IPS-NIHi7 (cell line): Measurements from ENCODE around the gene TCAIM.
A peak's percentile ranks its signal among the peaks of the same experiment; 100 is the strongest.
"Not testable (repeated sequence)": the region's sequence is repeated elsewhere in the genome, so short reads cannot be mapped to it uniquely, and the experiment has no call there.

Experiments used
- DNase-seq: peaks from one replicate; pipeline ENCODE4 v3.0.0; 2012; ENCODE audit warnings: mixed read lengths; ENCODE audit errors: extremely low spot score

Gene TCAIM

GRCh38 chr3:44343421-44343820, 4.9 kb downstream of the TCAIM start:
- no peak for DNase-seq

- DNase-seq = not testable (repeated sequence)
Observed at GRCh38 chr3:44346590-44346989, 8.0 kb downstream of the TCAIM start.

DNA sequence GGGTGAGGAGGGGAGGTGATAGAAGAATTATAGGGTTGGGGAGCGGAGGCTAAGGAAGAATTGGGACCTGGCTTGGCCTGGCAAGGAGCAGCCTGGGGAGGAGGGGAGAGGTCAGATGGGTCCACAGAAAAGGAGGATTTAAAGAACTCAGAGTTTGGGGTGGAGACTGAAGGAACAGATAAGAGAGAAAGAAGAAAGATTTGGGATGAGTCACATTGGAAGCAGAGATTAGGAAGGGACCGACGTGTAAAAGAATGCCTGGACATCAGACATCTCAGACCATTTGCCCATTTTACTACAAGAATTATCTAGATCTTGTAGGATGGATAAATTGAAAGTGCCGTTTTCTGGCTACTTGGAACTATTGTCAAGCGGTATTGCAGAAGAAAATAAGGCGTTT, 10.4 kb downstream of the TCAIM start:
- no peak for DNase-seq

GRCh38 chr3:44353355-44353924, 14.9 kb downstream of the TCAIM start:
- no peak for DNase-seq

- no peak for DNase-seq
Observed at GRCh38 chr3:44355362-44356033, 16.9 kb downstream of the TCAIM start.

- DNase-seq = peak; percentile 45
Observed at GRCh38 chr3:44359146-44359751, 20.7 kb downstream of the TCAIM start.

GRCh38 chr3:44363591-44363990, 25.0 kb downstream of the TCAIM start:
- DNase-seq = no peak

DNA sequence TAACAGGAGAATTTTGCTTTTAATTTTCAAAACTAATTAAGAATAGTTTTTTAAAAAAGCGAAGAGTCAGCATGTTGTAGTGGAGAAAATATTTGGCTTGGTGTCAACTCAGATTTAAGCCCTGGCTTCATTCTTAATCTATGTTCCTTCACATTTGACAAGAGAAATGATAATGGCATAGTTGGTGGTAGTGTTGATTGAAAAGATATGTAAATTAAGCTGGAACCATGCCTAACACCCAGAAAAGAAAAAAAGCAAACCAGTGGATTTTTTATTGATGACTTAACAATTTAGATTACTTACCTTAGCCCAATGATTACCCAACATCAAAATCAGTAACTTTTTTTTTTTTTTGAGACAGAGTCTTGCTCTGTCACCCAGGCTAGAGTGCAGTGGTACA, 27.4 kb downstream of the TCAIM start:
- no peak for DNase-seq

DNA sequence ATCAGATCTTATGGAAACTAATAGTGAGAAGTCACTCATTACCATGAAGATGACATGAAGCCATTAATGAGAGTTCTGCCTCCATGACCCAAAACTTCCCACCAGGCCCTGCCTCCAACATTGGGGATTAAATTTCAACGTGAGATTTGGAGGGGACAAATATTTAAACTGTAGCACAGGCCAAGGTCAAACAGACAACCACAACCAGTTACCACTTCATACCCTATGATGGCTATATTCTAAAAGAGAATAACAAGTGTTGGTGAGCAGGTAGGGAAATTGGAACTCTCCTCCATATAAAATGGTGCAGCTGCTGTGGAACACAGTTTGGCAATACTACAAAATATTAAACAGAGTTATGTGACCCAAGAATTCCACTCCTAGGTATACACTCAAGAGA, 36.9 kb downstream of the TCAIM start:
- no peak for DNase-seq

DNA sequence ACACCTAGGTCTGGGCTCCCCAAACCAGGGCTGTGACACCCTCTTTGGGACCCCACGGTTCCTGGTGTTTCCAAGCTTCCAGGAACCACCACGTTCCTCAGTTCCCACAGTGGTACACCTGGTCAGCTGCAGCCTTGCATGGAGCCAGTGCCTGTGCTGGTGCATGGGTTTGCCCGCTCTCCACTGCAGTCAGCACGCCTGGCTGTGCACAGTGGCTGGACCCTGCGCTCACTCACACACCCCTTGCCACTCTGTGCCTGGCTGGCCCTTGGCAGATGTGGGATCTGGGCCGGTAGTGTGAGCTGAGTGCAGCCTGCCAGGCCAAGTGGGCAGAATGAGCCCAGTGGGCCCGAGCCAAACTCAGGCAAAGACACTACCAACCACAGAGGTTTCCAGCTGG, 48.8 kb downstream of the TCAIM start:
- no peak for DNase-seq

- DNase-seq = no peak
Observed at GRCh38 chr3:44392489-44392888, 53.9 kb downstream of the TCAIM start.

- DNase-seq = no peak
Observed at GRCh38 chr3:44395714-44396113, 57.1 kb downstream of the TCAIM start.

GRCh38 chr3:44396200-44397171, 57.9 kb downstream of the TCAIM start:
- DNase-seq = no peak

- not testable (repeated sequence) for DNase-seq
Observed at GRCh38 chr3:44398271-44398670, 59.7 kb downstream of the TCAIM start.

DNA sequence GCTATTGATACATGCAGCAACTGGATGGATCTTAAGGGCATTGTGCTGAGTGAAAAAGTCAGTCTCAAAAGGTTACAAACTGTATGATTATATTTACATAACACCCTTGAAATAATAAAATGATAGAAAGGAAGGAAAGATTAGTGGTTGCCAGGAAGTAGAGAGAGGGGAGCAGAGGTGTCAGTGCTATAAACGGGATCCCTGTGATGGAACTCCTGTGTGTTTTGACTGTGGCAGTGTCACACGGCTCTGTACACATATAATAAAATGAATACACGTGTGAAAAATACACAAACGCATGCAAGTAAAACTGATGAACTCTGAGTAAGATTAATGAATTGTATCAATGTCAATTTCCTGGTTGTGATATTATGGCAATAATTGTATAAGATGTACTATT, 60.3 kb downstream of the TCAIM start:
- DNase-seq = no peak

GRCh38 chr3:44400771-44401170, 62.2 kb downstream of the TCAIM start:
- no peak for DNase-seq

- no peak for DNase-seq
Observed at GRCh38 chr3:44402548-44402947, 64.0 kb downstream of the TCAIM start.

GRCh38 chr3:44409640-44410410, 71.3 kb downstream of the TCAIM start:
- no peak for DNase-seq

- no peak for DNase-seq
Observed at GRCh38 chr3:44411031-44411645, 72.6 kb downstream of the TCAIM start.

- DNase-seq = no peak
Observed at GRCh38 chr3:44412365-44412764, 73.8 kb downstream of the TCAIM start.

DNA sequence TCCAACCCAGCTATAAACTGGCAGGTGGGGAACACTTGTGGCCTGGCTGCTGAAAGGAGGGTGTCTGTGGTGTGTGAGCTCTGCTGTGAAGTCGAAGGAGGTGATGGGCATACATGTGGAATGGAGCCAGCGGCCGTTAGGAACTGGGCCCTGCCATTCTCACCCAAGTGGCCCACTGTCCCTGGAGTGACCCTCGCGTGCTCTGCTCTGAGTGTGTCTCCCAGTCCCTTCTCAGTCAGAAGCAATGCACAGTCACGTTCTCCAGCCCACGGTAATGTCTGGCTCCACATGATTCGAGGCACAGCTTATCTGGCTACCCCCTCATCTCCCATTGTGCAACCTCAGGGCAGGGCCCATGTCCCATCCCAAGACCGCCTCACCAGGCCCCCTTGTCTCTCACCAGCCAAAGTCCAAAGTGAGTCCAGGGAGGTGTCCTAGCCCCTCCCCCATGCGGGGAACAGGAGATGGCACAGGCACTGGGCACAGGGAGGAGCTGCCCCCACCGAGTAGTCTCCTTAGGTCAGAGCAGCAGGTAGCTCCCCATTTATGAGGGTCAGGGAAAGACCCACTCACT, 76.0 kb downstream of the TCAIM start:
- DNase-seq = no peak
